Heart left ventricle (tissue), 16 donors: ENCODE measurements around the gene OR5AK2. TPM values are rescaled to one million over a fixed set of nuclear protein-coding genes. Genes with fewer than 3 reads are reported as not detected.
A peak's percentile ranks its signal among the peaks of the same experiment; 100 is the strongest.

Source experiments
- ATAC-seq, 4 donors: fragments of 200-7000 bp; cut with Tn5 transposase; one replicate each; pipeline ENCODE4 v1.9.1; 2020 to 2022; ENCODE audit warnings: moderate library complexity in 4 of 4, mild to moderate bottlenecking in 3 of 4, moderate number of reproducible peaks in 1 of 4
- DNase-seq, 5 donors: peaks; one replicate each; pipeline ENCODE4 v3.0.0-alpha.2; 2020
- H3K27ac ChIP-seq, 12 donors: fragments of 200-600 bp; sonication (generic) in 4 of 12; one replicate each; pipeline versions ENCODE4 v1.5.0 to v1.8.0; 2016 to 2022; ENCODE audit warnings: mild to moderate bottlenecking in 2 of 12
- H3K27me3 ChIP-seq, 9 donors: fragments of 200-600 bp; sonication (generic) in 2 of 9; one replicate each; pipeline versions ENCODE4 v1.5.1 to v1.8.0; 2016 to 2022; ENCODE audit warnings: mild to moderate bottlenecking in 3 of 9
- H3K36me3 ChIP-seq, 9 donors: fragments of 200-600 bp; sonication (generic) in 2 of 9; one replicate each; pipeline versions ENCODE4 v1.5.0 to v1.8.0; 2018 to 2022; ENCODE audit warnings: mild to moderate bottlenecking in 2 of 9
- H3K4me1 ChIP-seq, 12 donors: fragments of 200-600 bp; sonication (generic) in 4 of 12; one replicate each; pipeline versions ENCODE4 v1.5.0 to v1.8.0; 2016 to 2022; ENCODE audit warnings: mild to moderate bottlenecking in 3 of 12
- H3K4me3 ChIP-seq, 12 donors: fragments of 200-600 bp; sonication (generic) in 4 of 12; one replicate each; pipeline versions ENCODE4 v1.5.0 to v1.8.0; 2017 to 2022; ENCODE audit warnings: mild to moderate bottlenecking in 9 of 12, moderate library complexity in 4 of 12
- H3K9me3 ChIP-seq, 12 donors: fragments of 200-600 bp; sonication (generic) in 4 of 12; one replicate each; pipeline versions ENCODE4 v1.5.0 to v1.8.0; 2016 to 2022; ENCODE audit warnings: mild to moderate bottlenecking in 1 of 12
- CTCF ChIP-seq, 12 donors: fragments of 200-600 bp; sonication (generic) in 4 of 12; IDR thresholded peaks; one replicate each; pipeline versions ENCODE4 v1.5.0 to v1.8.0; 2018 to 2022; ENCODE audit warnings: antibody characterized with exemption in 12 of 12, mild to moderate bottlenecking in 5 of 12
- POLR2A ChIP-seq, 2 donors: fragments of 450-650 bp; IDR thresholded peaks; one replicate each; pipeline ENCODE4 v1.6.1; 2017; ENCODE audit warnings: antibody characterized with exemption in 2 of 2, mild to moderate bottlenecking in 2 of 2, moderate library complexity in 2 of 2
- WGBS, 4 donors: extraction: QIAGEN DNeasy Blood & Tissue Kit in 2 of 4; methylation state at CpG; one replicate each; pipeline versions ENCODE4 v1.1.5 to v1.1.7; 2013 to 2018; 5-methylcytosine and 5-hydroxymethylcytosine counted together
- intact Hi-C, 10 donors: fragments of 100-400 bp; cut with DNase I; formaldehyde crosslinking; loops; one replicate each; pipeline versions ENCODE4 v1.11.1 to v1.14.2; 2022
- polyA plus RNA-seq, 2 donors: library from polyadenylated mRNA; stranded (reverse); fragments of 200-250 nt; gene quantifications; one replicate each; pipeline ENCODE4 v1.2.3, GENCODE V29; 2013
- total RNA-seq, 9 donors: library from RNA; depleted of rRNA in 2 of 9; stranded (reverse); fragments of >200 nt in 2 of 9; fragmentation: NEBNext Ultra II Directional in 3 of 9; extraction: Animal tissue kit (Norgen Biotek cat#: 25700) in 3 of 9; gene quantifications; one replicate each; pipeline versions ENCODE4 v1.1.0 to v1.2.4, GENCODE V29; 2016 to 2023
- donor health status: ischemic (EF 13 %, LVEDD 7.1; RV severe dilation, severe dysfunction).
- donor health status: healthy with polysubstance abuse.
- donor health status: DM: no; HTN: yes; CAD: no.
- donor health status: DM: no; HTN: no; CAD: no.
- donor health status: ischemic (EF 25% LVEDD 6.9; RV normal size, moderate dysfunction).
- donor health status: ischemic (EF 25% LVEDD 5.7; RV mildly dilated, moderate dysfunction).
- donor health status: healthy.
- donor health status: DM: yes; HTN: yes; CAD: no.
- donor health status: ischemic (EF 35%, LVEDD 5.7; RV mildly dilated, moderate dysfunction).
- donor health status: nonischemic (EF 11% LVEDD 7.7; RV severe dilation, severe dysfunction).
- donor health status: DM: yes; HTN: yes; CAD: no.
- donor health status: PGD.
- donor health status: ischemic (EF 29% LVEDD 5.4; RV normal size, mild dysfunction).
- donor health status: nonischemic (EF 23%, LVEDD 6.1; RV moderate dilation, normal function).

Gene OR5AK2
- total and polyA plus RNA-seq, 11 donors, result not detected

DNA sequence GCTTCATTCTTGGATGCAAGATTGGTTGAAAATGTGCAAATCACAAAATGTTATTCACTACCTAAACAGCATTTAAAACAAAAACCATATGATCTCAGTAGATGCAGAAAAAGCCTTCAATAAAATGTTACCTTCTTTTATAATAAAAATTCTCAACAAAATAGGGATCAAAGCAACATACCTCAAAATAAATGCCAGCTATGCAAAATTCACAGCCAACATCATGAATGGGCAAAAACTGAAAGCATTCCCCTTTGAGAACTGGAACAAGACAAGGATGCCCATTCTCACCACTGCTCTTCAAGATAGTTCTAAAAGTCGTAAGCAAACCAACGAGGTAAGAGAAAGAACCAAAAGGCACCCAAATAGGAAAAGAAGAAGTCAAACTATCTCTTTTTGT lies 2.0 kb downstream of the OR5AK2 start:
- DNase-seq, result no peak
- WGBS, 4 donors, result 69 to 78% (median 73%) methylated on average over 2 of the region's 2 CpGs
- intact Hi-C loops, result loop anchor here in 1 of 10 donors (10.0 kb wide), 1 partner anchor 64 kb away; no protein-coding TSS in a partner anchor
- H3K4me3 ChIP-seq, result no peak overlapping the region
- H3K36me3 ChIP-seq, result no peaks in the 10 kb centered on the region
- TF ChIP-seq CTCF (IDR thresholded peaks at IDR 0.05) (no peak), POLR2A (IDR thresholded peaks at IDR 0.05) (no peak)
- peaks cover 0 to 26% (median 18%) of the 10 kb centered on the region in 12 donors for H3K9me3 ChIP-seq
- H3K27me3 ChIP-seq, result no peaks in the 10 kb centered on the region
- ATAC-seq, result no peak
- no peak overlapping the region for H3K27ac ChIP-seq
- no peaks in the 10 kb centered on the region for H3K4me1 ChIP-seq

GRCh38 chr11:56994532-56994931 lies 5.8 kb downstream of the OR5AK2 start:
- ATAC-seq, result no peak
- intact Hi-C loops, result loop anchor here in 1 of 10 donors (10.0 kb wide), 1 partner anchor 60 kb away; no protein-coding TSS in a partner anchor
- H3K36me3 ChIP-seq, result no peaks in the 10 kb centered on the region
- H3K27me3 ChIP-seq, result no peaks in the 10 kb centered on the region
- H3K27ac ChIP-seq, result no peak overlapping the region
- DNase-seq, result no peak
- no peak overlapping the region for H3K4me3 ChIP-seq
- H3K4me1 ChIP-seq, result no peaks in the 10 kb centered on the region
- peaks cover 0 to 34% (median 21%) of the 10 kb centered on the region in 12 donors for H3K9me3 ChIP-seq
- no peak for TF ChIP-seq POLR2A (IDR thresholded peaks at IDR 0.05)
- TF ChIP-seq CTCF (IDR thresholded peaks at IDR 0.05), result no peak

DNA sequence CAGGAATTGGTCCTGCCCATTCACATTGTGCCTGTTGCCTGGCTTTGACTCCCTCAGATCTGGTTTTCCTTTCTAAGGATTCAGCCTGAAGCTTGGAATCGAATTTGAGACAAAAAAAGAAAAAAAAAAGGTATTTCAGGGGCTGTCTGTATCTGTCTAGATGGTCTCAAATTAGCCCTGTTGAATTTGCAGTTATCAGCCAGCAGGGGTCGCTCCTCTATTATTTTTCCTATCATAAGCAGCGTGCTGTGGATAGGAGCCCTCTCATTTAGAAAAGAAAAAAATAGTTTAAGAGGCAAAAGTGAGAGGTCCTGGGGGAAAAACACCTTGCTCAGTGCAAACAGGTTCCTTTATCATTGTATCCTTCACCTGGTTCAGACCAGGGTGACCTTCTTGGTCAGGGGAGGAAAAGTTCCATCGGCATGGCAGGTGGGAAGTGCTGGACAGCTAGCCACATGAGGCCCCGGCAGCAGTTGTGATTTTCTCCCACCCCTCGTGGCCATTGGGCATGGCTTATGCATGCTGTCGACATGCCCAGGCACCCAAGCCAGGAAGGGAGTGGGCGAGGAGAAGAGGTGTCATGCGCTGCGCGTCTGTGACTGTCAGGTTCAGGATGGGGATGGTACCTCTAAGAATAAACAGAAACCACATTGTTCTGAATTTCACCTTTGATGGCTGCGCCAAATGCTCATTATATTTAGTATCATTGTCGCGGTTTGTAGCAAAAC lies 13.1 kb downstream of the OR5AK2 start:
- Histone ChIP-seq H3K27ac (no peak overlapping the region), H3K27me3 (no peaks in the 10 kb centered on the region), H3K36me3 (no peaks in the 10 kb centered on the region), H3K4me1 (no peaks in the 10 kb centered on the region), H3K4me3 (no peak overlapping the region), H3K9me3 (peaks cover 0 to 20% (median 3%) of the 10 kb centered on the region in 12 donors)
- DNase-seq (no peak), ATAC-seq (no peak)
- TF ChIP-seq POLR2A (IDR thresholded peaks at IDR 0.05) (no peak), CTCF (IDR thresholded peaks at IDR 0.05) (peak in 1 of 12 donors; percentile 13)
- intact Hi-C loops, result no loop called here
- 79 to 82% (median 81%) methylated on average over 14 of the region's 14 CpGs for WGBS, 4 donors

GRCh38 chr11:57008373-57008772 lies 19.7 kb downstream of the OR5AK2 start:
- Histone ChIP-seq H3K36me3 (no peaks in the 10 kb centered on the region), H3K9me3 (no peaks in the 10 kb centered on the region), H3K4me1 (no peaks in the 10 kb centered on the region), H3K27ac (no peak overlapping the region), H3K4me3 (no peak overlapping the region), H3K27me3 (no peaks in the 10 kb centered on the region)
- DNase-seq, result no peak
- TF ChIP-seq CTCF (IDR thresholded peaks at IDR 0.05), result no peak
- no peak for TF ChIP-seq POLR2A (IDR thresholded peaks at IDR 0.05)
- WGBS, 4 donors, result 83 to 92% (median 89%) methylated on average over 3 of the region's 3 CpGs
- ATAC-seq, result no peak
- intact Hi-C loops, result no loop called here
